ENCODE measurements around the gene TGFB3. TPM values are rescaled to one million over a fixed set of nuclear protein-coding genes. Genes with fewer than 3 reads are reported as not detected.
"Not testable (repeated sequence)": the region's sequence is repeated elsewhere in the genome, so short reads cannot be mapped to it uniquely, and the experiment has no call there.

TGFB3 gene
- 1 to 10 TPM; 3.0 to 4.1 (median 4.1) TPM for total RNA-seq

DNA sequence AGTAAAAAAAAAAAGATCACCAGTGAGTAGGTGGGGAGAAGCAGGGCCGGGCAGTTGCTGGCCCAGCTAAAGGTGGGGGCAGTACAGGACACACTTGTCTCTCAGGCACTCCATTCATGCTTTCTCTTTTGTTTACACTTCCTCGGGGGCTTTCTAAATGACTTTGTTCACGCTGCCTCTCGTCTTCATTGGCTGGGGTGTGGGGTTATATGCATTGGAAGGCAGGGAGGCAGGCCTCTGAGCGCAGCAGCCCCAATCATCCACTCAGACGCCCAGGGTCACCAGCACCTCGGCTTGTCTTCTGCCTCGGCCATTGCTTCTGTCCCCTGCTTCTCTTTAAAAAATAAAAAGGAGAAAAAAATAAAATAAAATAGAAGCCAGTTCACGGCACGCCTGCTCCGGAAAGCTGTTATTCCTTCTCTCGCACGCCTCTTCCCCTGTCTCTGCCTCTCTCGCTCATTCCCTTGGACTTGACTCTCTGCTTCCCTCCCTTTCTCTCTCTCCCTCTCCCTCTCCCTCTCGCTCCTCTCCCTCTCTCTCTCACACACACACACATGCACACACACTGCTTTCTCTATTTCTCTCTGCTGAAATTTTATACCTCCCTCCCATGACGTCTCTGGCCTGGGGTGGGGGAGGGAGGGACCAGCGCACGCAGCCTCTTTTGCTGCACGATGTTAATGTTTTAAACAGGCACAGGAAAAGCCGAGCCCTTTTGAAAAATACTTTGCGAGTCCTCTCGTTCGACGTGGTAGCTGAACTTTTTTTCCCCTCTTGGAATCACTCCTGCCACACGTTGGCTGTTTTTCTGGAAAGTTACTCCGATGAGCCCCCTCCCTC is at the start of gene TGFB3:
TGFB3 (minus strand) TSS at position 570 of the 840 bp plus-strand sequence. CDS start 1,102 bp downstream, outside the sequence.
- peaks cover 41% of the 10 kb centered on the region for H3K4me1 Mint-ChIP-seq (ENCODE audit: low read depth)
- H3K4me3 Mint-ChIP-seq: peak within 1 kb of the TSS; percentile 83
- no peaks in the 10 kb centered on the region for H3K27me3 Mint-ChIP-seq (ENCODE audit: low read depth)
- ATAC-seq (peak; percentile 47 to 57), DNase-seq (peak; percentile 43)
- no peaks in the 10 kb centered on the region for H3K36me3 Mint-ChIP-seq (ENCODE audit: insufficient read depth)
- no peaks in the 10 kb centered on the region for H3K9me3 Mint-ChIP-seq

DNA sequence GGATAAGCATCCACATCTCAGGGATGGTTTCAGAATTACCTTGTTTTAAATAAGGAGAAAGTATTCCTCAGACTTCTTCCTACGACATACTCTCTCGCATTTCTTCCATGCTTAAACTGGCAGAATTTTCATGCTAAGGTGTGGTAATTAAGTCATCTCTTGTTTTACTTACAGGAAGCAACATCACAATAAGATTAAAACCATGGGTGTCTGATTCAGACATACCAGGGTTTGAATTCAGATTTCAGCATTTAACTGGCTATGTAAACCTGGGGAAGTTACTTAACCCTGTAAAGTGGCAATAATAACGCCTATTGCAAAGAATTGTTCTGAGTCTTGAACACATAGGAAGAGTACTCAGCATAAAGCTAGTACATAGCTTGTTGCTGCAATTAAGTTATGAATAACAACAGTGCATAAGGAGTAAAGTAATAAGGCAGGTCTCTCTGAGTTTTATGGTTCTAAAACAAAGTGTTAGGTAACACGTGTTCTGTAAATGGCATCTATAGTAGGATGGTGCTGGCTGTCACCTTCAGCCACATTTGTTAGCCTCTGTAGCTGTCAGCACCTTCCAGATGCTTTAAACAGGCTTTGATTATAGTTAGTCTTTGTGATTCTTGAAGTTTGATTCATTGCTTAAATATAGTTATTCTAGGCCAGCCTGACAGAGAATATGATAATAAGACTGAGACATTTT is 42.6 kb upstream of the TGFB3 start:
- peaks cover 16% of the 10 kb centered on the region for H3K9me3 Mint-ChIP-seq

DNA sequence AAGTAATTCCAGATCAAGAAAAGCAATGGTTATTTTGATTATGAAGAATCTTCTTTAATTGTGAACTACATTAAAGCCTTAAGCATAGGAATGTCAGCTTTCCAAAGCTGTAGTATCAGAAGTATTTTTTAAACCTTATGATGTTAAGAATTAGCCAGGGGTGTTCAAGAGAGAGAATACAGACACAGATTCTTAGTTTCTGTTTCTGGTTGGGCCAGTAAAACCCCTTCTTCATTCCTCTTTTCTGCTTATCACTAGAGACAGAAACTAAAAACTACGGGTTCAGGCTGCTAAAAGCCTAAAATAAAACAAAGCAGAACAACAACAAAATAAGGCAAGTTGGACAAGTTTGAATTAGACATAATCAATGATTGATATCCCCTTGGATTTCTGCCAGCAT is 42.0 kb upstream of the TGFB3 start:
- H3K36me3 Mint-ChIP-seq (ENCODE audit: insufficient read depth): peaks cover 52% of the 10 kb centered on the region

More for the DNA sequence above, 42.6 kb upstream of the TGFB3 start:
- no peak for ATAC-seq
- H3K4me3 Mint-ChIP-seq: no peak overlapping the region
- no peak for DNase-seq
- H3K4me1 Mint-ChIP-seq (ENCODE audit: low read depth): no peaks in the 10 kb centered on the region
- peaks cover 50% of the 10 kb centered on the region for H3K36me3 Mint-ChIP-seq (ENCODE audit: insufficient read depth)
- H3K27me3 Mint-ChIP-seq (ENCODE audit: low read depth): no peaks in the 10 kb centered on the region

DNA sequence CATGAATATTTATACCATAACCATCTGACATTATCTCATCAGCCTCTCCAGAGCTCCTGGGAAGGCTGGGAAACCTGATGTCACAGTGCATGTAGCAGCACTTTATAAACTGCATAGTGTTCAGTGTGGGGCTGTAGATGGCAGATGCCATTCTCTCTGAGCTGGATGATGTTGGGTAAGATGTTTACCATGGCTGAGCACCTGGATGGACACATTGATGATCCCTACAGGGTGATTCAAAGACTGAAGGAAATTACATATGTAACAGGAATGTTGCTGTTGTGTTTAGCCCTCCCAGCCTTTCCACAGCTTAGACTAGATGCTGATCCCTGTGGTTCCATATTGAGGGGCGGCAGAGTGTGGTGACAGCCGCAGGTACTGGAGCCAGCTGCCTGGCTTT is 41.2 kb upstream of the TGFB3 start:
- peaks cover 26% of the 10 kb centered on the region for H3K9me3 Mint-ChIP-seq
- DNase-seq (no peak), ATAC-seq (no peak)
- no peaks in the 10 kb centered on the region for H3K27me3 Mint-ChIP-seq (ENCODE audit: low read depth)
- no peaks in the 10 kb centered on the region for H3K4me1 Mint-ChIP-seq (ENCODE audit: low read depth)
- no peak overlapping the region for H3K4me3 Mint-ChIP-seq
- peaks cover 54% of the 10 kb centered on the region for H3K36me3 Mint-ChIP-seq (ENCODE audit: insufficient read depth)

More for the DNA sequence above, 42.0 kb upstream of the TGFB3 start:
- Mint-ChIP-seq H3K27me3 (ENCODE audit: low read depth) (no peaks in the 10 kb centered on the region), H3K4me3 (no peak overlapping the region), H3K4me1 (ENCODE audit: low read depth) (no peaks in the 10 kb centered on the region), H3K9me3 (peaks cover 21% of the 10 kb centered on the region)
- ATAC-seq (no peak), DNase-seq (no peak)

DNA sequence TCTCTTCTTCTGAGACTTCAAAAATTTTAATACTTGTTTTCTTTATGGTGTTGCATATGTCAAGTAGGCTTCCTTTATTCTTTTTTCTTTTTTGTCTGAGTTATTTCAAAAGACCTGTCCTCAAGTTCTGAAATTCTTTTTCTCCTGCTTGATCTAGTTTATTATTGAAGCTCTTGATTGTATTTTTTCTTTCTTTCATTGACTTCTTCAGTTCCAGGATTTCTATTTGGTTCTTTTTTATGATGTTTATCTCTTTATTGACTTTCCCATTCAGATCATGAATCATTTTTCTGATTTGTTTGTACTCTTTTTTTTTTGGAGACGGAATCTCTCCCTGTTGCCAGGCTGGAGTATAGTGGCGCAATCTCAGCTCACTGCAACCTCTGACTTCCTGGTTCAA is 37.9 kb upstream of the TGFB3 start:
- peaks cover 59% of the 10 kb centered on the region for H3K36me3 Mint-ChIP-seq (ENCODE audit: insufficient read depth)
- H3K4me1 Mint-ChIP-seq (ENCODE audit: low read depth): no peaks in the 10 kb centered on the region
- no peak overlapping the region for H3K4me3 Mint-ChIP-seq
- H3K9me3 Mint-ChIP-seq: peaks cover 31% of the 10 kb centered on the region
- DNase-seq (no peak), ATAC-seq (no peak)
- H3K27me3 Mint-ChIP-seq (ENCODE audit: low read depth): no peaks in the 10 kb centered on the region

DNA sequence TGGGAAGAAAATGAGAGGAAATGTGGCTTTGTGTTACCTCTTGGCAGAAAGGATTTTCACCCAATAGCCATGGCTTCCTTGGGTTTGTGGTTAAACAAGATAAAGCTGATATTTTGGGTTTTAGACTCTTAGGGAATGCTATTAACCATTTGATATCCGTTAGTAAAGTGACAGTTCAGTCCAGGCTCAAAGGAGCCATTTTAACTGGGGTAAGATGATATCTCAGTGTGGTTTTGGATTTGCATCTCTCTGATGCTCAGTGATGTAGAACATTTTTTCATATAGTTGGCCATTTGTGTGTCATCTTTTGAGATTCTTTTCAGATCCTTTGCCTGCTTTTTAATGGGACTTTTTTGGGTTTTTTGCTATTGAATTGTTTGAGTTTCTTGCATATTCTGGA is 33.9 kb upstream of the TGFB3 start:
- DNase-seq (no peak), ATAC-seq (no peak)
- Mint-ChIP-seq H3K27me3 (ENCODE audit: low read depth) (no peaks in the 10 kb centered on the region), H3K4me1 (ENCODE audit: low read depth) (no peaks in the 10 kb centered on the region), H3K36me3 (ENCODE audit: insufficient read depth) (peaks cover 76% of the 10 kb centered on the region), H3K9me3 (peaks cover 31% of the 10 kb centered on the region), H3K4me3 (no peak overlapping the region)

DNA sequence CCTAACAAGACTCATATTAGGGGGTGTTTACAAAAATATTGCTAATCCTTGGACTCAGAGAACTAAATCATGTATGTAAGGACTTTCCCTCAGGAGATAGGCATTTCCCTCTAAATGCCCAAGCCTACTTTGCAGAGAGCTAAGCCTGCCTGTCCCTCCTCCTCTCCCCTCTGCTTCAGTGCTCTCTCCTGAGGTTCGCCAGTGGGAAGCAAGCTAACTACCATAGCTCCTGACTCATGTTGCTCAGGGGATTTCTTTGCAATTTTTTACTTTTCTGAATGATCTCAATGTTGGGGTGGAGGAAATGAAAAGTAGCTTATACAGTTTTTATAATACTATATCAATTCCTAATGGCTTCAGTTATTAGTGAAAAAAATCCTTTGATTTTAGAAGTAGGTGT is 33.4 kb upstream of the TGFB3 start:
- Mint-ChIP-seq H3K4me3 (no peak overlapping the region), H3K27me3 (ENCODE audit: low read depth) (no peaks in the 10 kb centered on the region), H3K36me3 (ENCODE audit: insufficient read depth) (peaks cover 73% of the 10 kb centered on the region), H3K4me1 (ENCODE audit: low read depth) (no peaks in the 10 kb centered on the region), H3K9me3 (peaks cover 28% of the 10 kb centered on the region)
- no peak for ATAC-seq
- DNase-seq: no peak

DNA sequence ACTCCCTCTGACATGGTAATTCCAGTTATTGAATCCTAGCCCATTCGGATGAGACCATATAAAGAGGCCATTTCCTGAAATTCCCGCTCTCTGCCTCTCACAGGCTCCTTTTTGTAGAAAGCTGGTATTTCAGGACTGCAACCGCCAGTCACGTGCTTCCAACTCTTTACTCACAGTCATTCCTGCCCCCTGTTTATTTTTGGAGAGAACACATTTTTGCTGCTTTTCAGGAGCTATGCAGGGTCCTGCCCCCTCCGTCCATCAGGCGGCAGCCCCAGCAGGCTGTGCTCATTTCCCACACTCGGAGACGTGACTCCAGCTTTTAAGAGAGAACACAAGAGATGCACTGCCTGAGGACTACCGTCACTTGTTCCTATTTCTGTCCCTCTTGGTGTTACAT is 30.6 kb upstream of the TGFB3 start:
- Mint-ChIP-seq H3K4me3 (no peak overlapping the region), H3K27me3 (ENCODE audit: low read depth) (no peaks in the 10 kb centered on the region), H3K4me1 (ENCODE audit: low read depth) (no peaks in the 10 kb centered on the region), H3K9me3 (no peaks in the 10 kb centered on the region), H3K36me3 (ENCODE audit: insufficient read depth) (peaks cover 53% of the 10 kb centered on the region)
- DNase-seq (no peak), ATAC-seq (no peak)

DNA sequence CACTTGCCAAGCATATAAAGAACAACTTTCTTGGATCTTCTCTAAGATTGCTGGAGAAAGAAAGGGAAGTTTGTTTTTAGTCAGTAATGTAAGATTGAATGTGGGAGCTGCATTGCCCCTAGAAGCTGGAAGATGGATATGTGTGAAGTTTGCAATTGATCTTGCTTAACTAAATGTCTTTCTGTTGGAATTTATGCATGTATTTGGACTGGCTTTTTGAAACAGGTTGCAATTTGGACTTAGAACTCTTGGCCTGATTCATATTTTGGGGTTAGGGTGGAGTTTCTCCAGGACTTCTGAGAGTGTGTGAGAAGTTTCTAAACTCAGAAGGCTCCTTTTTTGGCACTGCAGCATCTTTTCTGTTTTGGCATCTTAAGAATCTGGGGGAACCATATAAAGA is 30.1 kb upstream of the TGFB3 start:
- no peak overlapping the region for H3K4me3 Mint-ChIP-seq
- no peaks in the 10 kb centered on the region for H3K9me3 Mint-ChIP-seq
- no peaks in the 10 kb centered on the region for H3K27me3 Mint-ChIP-seq (ENCODE audit: low read depth)
- H3K36me3 Mint-ChIP-seq (ENCODE audit: insufficient read depth): peaks cover 53% of the 10 kb centered on the region
- DNase-seq (no peak), ATAC-seq (no peak)
- H3K4me1 Mint-ChIP-seq (ENCODE audit: low read depth): no peaks in the 10 kb centered on the region

DNA sequence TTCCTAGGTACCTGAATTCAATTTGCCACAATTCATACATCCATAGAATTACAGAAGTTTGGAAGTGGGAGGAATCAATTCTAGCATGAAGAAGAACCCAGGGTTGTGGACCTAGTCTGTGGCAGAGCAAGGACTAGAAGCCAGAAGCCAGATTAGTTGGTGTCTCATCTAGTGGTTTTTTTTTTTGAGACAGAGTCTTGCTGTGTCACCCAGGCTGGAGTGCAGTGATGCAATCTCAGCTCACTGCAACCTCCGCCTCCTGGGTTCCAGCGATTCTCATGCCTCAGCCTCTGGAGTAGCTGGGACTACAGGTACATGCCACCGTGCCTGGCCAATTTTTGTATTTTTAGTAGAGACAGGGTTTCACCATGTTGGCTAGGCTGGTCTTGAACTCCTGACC is 27.8 kb upstream of the TGFB3 start:
- H3K9me3 Mint-ChIP-seq; ATAC-seq; H3K4me3 Mint-ChIP-seq; H3K27me3 Mint-ChIP-seq (ENCODE audit: low read depth); DNase-seq; H3K4me1 Mint-ChIP-seq (ENCODE audit: low read depth): not testable (repeated sequence)
- H3K36me3 Mint-ChIP-seq (ENCODE audit: insufficient read depth): peaks cover 59% of the 10 kb centered on the region

DNA sequence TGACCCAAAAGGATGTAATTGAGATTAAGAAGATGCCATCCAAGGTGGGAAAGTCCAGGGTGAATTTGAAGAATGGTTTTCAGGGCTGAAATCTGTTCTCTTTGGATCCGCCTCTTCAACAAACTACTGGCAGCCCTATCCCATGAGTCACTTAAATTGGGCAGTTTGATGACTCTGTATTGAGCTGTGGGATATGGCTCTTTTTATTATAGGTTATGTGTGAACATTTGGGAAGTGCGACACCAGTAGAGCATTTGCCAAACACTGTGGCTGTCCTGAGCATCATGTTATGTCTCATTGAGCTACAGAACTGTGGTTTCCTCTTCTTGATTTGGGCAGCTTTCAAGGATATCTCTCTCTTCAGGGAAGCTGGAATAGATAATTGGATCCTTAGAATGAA is 26.1 kb upstream of the TGFB3 start:
- ATAC-seq (no peak), DNase-seq (no peak)
- Mint-ChIP-seq H3K4me3 (no peak overlapping the region), H3K27me3 (ENCODE audit: low read depth) (no peaks in the 10 kb centered on the region), H3K9me3 (peaks cover 13% of the 10 kb centered on the region), H3K4me1 (ENCODE audit: low read depth) (no peaks in the 10 kb centered on the region), H3K36me3 (ENCODE audit: insufficient read depth) (peaks cover 53% of the 10 kb centered on the region)

DNA sequence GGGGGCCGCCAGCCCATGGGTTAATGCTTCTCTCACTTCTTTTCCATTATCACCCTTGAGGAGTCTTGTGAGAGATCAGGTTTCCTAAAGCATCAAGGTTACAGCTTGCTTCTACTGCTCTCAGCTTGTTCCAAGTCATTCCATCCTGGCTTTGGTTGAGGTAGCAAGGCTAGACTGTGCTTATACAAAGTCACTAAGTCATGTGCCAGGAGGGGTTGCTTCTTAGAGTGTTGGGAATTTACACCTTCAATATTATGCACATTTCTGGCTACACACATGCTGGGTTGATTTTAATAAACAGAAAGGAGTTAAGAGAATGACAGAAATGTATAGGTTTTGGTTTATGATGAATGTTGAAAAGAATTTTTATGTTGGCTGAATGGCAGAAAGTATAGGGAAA is 25.6 kb upstream of the TGFB3 start:
- Mint-ChIP-seq H3K27me3 (ENCODE audit: low read depth) (no peaks in the 10 kb centered on the region), H3K36me3 (ENCODE audit: insufficient read depth) (peaks cover 53% of the 10 kb centered on the region), H3K4me3 (no peak overlapping the region), H3K4me1 (ENCODE audit: low read depth) (no peaks in the 10 kb centered on the region), H3K9me3 (peaks cover 13% of the 10 kb centered on the region)
- DNase-seq (no peak), ATAC-seq (no peak)

DNA sequence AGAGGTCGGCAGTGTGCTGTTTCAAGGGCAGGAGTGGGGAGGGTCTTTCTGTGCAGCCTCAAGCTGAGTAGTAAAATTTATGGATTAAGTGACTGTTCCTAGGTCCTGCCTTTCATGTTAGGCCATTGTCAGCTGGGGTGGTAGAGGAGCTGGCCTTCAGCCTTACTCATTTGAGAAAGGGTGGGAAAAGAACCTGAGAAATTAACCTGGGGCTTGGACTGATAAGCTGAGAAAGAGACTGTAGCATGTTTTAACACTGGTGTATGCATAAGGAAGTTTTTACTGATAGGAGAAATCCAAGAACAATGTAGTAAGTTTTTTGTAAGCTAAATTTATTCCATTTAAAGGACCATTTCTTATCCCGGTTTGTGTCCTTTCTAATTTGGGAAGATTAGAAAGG is 24.5 kb upstream of the TGFB3 start:
- H3K9me3 Mint-ChIP-seq: peaks cover 13% of the 10 kb centered on the region
- H3K36me3 Mint-ChIP-seq (ENCODE audit: insufficient read depth): peaks cover 52% of the 10 kb centered on the region
- ATAC-seq (no peak), DNase-seq (no peak)
- no peaks in the 10 kb centered on the region for H3K27me3 Mint-ChIP-seq (ENCODE audit: low read depth)
- H3K4me3 Mint-ChIP-seq: no peak overlapping the region
- no peaks in the 10 kb centered on the region for H3K4me1 Mint-ChIP-seq (ENCODE audit: low read depth)

DNA sequence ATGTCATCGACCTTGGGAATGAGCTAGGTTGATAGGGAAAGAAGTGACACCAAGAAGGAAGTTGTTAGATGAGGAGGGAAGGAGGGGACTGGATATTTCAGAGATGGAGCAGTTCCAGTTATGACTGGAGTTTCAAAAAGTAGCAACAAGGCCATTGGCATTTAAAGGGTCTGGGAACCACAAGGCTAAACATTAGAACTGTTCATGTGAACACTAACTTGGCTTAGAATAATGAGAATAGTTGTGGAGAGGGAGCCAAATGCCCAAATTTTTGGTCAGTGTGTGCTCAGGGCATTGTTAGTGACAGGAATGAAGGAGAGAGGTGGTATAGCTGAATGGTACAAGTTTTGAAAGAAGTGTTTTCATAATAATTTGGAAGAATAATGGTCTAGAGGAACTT is 20.6 kb upstream of the TGFB3 start:
- ATAC-seq (no peak), DNase-seq (no peak)
- Mint-ChIP-seq H3K9me3 (peaks cover 13% of the 10 kb centered on the region), H3K36me3 (ENCODE audit: insufficient read depth) (peaks cover 59% of the 10 kb centered on the region), H3K4me1 (ENCODE audit: low read depth) (no peaks in the 10 kb centered on the region), H3K4me3 (no peak overlapping the region), H3K27me3 (ENCODE audit: low read depth) (no peaks in the 10 kb centered on the region)

All from activated T-cell treated with anti-CD3 and anti-CD28 coated beads, Interleukin-2, amount 50 U/mL, for 4 hours (primary cell).